Neural progenitor cell (in vitro differentiated cells): ENCODE measurements around the gene GDAP2.

Experiments used
- EZH2 ChIP-seq: fragments of 200-600 bp; sonication (generic); IDR thresholded peaks from 2 replicates; pipeline ENCODE4 v1.6.1; 2017; ENCODE audit warnings: antibody characterized with exemption, mild to moderate bottlenecking, moderate library complexity
- EZH2phosphoT487 ChIP-seq: fragments of 200-600 bp; sonication (generic); IDR thresholded peaks from 2 replicates; pipeline ENCODE4 v1.6.1; 2017; ENCODE audit warnings: antibody characterized with exemption
- TF ChIP-seq, protein P1 (sequence below): fragments of 200-600 bp; sonication (generic); IDR thresholded peaks from 2 replicates; pipeline ENCODE4 v1.5.1; 2017; ENCODE audit warnings: antibody characterized with exemption, mild to moderate bottlenecking

DNA sequence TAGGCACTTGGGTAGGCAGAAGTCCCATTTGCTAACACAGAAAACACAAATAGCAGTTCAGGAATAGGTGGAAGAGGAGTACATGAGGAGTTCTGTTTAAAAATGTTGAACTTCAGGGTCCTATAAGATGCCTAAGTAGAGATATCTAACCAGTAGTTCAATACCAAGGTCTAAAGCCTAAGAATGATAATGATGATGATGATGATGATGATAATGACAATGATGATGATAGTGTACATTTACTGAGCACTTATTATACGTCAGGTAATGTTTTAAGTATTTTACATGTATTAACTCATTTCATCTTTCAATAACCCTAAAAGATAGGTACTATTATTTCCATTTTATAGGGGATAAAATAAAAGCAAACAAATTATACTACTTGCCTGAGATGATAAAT, 50.1 kb downstream of the GDAP2 start:
- TF ChIP-seq, protein P1, sequence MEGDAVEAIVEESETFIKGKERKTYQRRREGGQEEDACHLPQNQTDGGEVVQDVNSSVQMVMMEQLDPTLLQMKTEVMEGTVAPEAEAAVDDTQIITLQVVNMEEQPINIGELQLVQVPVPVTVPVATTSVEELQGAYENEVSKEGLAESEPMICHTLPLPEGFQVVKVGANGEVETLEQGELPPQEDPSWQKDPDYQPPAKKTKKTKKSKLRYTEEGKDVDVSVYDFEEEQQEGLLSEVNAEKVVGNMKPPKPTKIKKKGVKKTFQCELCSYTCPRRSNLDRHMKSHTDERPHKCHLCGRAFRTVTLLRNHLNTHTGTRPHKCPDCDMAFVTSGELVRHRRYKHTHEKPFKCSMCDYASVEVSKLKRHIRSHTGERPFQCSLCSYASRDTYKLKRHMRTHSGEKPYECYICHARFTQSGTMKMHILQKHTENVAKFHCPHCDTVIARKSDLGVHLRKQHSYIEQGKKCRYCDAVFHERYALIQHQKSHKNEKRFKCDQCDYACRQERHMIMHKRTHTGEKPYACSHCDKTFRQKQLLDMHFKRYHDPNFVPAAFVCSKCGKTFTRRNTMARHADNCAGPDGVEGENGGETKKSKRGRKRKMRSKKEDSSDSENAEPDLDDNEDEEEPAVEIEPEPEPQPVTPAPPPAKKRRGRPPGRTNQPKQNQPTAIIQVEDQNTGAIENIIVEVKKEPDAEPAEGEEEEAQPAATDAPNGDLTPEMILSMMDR = no peak
- no peak for TF ChIP-seq EZH2phosphoT487
- TF ChIP-seq EZH2 = no peak
